ENCODE data around the gene CYB5D1. TPM values are rescaled to one million over a fixed set of nuclear protein-coding genes. Genes with fewer than 3 reads are reported as not detected.
A peak's percentile ranks its signal among the peaks of the same experiment; 100 is the strongest.

The CYB5D1 gene
- total RNA-seq, 1 experiment from 2014 or later, result 4.6 TPM

DNA sequence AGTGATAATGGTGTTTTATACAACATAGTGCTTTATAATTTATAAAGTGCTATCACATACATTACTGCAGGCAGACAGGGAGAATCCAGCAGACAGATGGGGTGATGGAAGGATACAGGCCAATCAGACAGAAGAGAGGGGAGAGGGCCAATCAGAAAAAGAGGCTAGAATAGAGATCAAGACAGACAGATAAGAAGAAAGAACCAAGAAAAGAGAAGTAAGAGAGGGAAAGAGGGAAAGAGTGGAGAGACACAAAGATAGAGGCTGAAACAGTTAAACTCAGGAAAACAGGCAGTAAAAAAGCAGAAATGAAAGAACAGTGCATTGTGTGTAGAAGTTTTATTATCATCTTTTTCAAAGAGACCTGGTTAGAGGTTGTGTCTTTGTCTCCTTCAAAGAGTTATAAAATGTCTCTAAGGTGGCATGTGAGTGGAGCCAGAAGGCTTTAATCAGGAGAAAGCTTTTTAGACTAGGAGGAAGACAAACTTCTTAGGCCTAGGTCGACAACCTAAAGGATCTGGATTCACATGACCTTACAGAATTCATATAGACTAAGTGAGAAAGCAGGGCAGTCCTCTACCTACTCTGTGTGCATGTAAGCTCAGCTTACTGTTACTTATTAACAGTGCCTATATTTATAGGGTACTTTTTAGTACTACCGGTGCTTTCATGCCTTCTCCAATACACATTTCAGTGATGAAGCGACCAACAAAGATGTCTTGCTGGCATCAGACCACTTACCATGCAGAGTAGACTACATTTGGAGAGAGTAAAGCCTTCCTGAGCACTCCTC is 22.5 kb downstream of the CYB5D1 start:
- in situ Hi-C loops (cut with HindIII; ENCODE audit: low pct_unique_long_range_greater_than_20kb, low sequenced_read_pairs), result no loop called here
- DNase-seq (ENCODE audit: low read depth), result no peak

DNA sequence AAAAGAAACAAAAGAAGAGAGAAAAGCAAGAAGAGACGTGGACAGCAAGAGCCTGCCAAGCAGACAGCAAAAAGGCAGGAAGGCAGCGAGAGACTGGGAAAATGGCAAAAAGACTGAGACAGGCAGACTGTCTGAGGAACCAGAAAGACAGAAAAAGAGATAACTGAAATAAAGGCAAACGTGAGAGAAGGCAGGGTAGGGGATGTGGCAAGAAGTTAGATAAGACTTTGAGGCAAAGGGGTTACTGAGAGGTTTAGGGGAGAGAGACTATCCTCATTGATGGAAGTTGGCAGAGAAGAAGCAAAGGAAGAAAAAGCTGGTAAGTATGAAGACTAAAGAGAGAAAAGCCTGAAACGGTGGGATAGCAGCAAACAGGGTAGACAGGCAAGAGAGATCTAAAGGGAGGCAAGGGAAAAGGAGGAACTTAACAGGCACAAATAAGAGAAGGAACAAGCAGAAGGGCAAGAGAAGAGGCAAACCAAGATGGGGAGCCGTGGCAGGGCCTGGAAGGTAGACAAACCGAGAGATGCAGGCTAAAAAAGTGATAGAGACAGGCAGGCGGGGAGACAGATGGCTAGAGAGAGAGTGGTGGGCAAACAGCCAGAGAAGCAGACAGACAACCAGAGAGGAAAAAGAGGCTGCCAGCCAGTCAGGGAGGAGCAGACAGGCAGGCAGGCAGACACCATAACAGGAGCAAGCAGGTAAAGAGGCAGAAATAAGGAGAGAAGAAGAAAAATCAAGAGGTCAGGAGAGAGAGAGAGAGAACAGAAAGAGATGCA is 23.7 kb downstream of the CYB5D1 start:
- DNase-seq (ENCODE audit: low read depth), result no peak

DNA sequence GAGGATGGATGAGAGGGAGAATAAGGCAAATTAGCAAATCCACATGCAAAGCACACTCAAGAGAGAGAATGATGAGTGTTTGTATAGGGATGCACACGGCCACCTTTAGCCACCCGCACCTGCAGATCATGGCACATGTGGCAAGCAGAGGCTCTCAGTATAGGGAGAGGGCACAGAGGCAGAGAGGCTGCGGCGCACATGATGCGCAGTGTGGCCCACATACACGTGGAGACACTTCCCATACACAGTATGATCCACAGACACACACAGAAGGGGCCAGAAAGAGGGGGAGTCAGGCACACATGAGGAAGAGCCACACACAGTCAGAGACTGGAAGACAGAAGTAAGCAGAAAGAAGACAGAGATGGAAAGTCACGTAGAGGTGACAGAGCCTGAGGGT is 24.3 kb downstream of the CYB5D1 start:
- in situ Hi-C loops (cut with HindIII; ENCODE audit: low pct_unique_long_range_greater_than_20kb, low sequenced_read_pairs), result no loop called here
- no peak for DNase-seq (ENCODE audit: low read depth)

More for the DNA sequence above, 23.7 kb downstream of the CYB5D1 start:
- in situ Hi-C loops (cut with HindIII; ENCODE audit: low pct_unique_long_range_greater_than_20kb, low sequenced_read_pairs), result no loop called here

DNA sequence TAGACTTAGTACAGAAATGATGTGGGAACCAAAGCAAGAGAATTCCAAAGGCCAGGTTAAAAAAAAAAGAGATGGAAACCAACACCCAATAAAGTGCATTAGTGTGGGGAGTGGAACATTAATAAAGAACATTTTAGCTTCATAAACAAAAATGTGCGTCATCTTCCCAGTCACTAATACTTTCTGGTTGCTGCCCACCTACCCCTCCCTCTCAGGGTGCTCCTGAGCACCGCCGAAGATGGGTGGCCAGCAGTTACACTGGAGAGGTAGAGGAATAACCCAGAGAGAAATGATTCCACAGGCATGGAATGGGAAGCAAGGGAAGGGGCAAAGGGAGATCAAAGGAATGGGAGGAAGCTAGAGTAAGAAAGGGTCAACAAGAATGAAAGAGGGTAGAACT is 24.8 kb downstream of the CYB5D1 start:
- in situ Hi-C loops (cut with HindIII; ENCODE audit: low pct_unique_long_range_greater_than_20kb, low sequenced_read_pairs), result no loop called here
- no peak for DNase-seq (ENCODE audit: low read depth)

DNA sequence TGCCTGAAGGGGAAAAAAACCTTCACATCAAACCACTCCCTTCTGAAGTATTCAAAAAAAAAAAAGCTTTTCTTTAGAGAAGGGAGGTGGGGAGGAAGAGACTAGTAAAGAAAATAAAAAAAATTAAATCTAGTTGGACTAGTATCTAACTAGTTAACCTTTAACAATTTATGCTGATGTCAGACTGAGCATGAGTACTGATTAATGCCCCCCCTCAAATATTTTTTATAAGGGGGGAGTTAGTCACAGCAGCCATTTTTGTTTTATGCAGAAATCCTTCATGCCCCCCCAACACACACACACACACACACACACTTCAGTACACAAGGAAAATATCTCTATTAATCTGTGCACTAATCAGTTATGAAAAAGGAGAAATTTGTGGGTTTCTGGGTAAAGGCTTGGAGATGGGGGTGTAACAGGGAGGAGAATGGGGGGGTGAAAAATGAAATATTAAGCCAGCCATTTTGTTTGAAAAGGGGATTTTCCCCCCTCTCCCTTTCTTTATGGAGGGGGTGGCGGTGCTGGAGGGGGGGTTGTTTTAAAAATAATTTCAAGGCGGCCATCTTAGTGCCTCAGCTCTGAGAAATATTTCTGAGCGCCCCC is 26.1 kb downstream of the CYB5D1 start:
- DNase-seq (ENCODE audit: low read depth), result peak; percentile 67

DNA sequence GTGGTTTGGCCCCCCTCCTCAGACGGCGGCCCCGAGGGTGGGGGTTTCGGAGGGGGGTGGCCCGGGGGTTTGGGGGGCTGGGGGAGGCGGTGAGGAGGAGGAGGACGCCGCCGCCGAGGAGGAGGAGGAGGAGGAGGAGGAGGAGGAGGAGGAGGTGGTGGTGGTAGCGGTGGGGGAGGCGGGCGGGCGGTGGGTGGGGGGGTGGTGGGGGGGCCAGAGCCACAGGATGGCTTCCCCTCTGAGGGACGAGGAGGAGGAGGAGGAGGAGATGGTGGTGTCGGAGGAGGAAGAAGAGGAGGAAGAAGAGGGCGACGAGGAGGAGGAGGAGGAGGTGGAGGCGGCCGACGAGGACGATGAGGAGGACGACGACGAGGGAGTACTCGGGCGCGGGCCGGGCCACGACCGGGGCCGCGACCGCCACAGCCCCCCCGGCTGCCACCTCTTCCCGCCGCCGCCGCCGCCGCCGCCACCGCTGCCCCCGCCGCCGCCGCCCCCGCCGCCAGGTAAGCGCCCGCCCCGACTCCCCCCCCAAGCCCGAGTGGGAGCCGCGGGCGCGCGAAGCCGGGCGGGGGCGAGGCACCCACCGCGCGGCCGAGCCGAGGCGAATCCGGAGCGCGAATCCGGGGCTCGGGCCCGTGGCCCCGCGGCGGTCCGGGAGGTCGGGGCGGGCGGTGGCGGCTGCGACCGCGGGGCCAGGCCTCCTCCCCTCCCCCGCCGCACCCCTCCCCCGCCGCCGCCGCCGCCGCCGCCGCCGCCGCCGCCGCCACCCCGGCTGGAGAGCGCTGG is 27.0 kb downstream of the CYB5D1 start:
- DNase-seq (ENCODE audit: low read depth), result no peak
- in situ Hi-C loops (cut with HindIII; ENCODE audit: low pct_unique_long_range_greater_than_20kb, low sequenced_read_pairs), result no loop called here

More for the DNA sequence above, 26.1 kb downstream of the CYB5D1 start:
- in situ Hi-C loops (cut with HindIII; ENCODE audit: low pct_unique_long_range_greater_than_20kb, low sequenced_read_pairs), result no loop called here

DNA sequence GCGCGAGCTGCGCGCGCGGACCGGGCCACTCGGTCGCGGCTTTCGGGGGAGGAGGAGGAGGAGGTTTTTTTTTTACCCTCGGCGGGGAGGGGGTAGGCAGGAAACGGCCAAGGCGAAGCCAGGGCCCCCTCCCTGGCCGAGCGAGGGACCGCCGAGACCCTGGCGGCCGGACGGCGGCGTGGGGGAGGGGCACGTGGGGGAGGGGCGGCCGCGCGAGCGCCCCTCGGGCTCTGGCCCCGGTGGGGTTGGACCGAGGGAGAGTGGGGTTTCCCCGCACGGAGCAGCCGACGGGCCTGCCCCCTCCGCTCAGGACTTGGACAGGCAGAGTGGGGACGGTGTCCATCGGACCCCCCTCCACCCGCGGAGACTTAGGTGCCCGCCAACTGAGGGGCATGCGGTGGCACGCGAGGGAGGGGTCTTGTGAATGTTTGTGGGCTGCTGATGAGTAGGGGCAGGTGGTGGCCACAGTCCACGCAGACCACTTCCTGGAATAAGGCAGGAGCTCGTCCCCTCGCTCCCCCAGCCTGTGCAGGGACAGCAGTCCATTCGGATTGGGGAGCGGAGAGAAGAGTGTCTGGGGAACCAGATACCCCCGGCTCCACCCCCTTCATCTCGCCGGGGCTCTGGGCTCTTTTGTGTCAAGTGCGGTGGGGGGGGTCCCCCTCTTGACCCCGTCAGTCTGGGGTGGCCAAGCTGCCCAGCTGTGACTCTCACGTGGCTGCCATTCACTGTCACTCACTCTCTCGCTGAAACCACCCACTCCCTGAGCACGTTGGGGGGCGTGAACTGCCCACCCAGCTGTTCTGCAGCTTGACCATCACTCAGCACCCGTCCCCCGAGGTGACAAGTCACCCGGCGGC is 27.8 kb downstream of the CYB5D1 start:
- in situ Hi-C loops (cut with HindIII; ENCODE audit: low pct_unique_long_range_greater_than_20kb, low sequenced_read_pairs), result no loop called here
- DNase-seq (ENCODE audit: low read depth), result peak; percentile 70

DNA sequence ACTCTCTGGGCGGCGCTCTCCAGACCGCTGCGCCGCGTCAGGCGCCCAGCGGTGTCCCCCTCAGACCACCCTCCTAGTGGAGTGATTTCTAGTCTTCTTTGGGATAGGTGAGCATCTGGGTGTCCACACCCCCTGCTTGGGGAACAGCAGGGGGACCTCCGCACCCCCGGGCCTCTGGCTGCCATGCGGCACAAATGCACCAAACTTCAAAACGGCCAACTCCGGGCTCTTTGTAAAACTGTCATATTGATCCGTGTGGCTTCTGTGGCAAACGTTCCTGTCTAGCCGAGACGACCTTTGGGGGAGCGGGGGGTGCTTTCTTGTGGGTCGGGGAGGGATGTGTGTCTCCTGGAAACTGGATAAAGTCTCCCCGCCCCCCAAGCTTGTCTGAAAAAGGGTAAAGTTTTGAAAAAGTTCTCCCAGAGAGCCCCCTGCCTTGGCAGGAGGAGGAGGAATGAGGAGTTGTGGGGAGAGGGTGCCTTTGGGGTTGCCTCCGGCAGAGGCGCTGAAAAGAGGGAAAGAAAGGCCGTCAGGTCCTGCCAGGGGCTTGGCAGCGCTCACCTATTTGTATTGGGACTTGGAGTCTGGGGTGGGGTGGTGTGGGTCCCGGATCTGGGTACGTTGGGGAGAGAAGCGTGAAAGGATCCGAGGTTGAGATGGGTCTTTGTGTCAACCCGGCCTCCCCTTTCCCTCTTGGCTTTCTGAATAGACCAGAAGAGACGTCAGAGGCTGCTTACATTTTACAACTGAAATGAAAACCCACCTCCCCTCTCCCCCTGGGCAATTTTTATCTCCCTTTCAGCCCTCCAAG is 28.6 kb downstream of the CYB5D1 start:
- DNase-seq (ENCODE audit: low read depth), result peak; percentile 18
- in situ Hi-C loops (cut with HindIII; ENCODE audit: low pct_unique_long_range_greater_than_20kb, low sequenced_read_pairs), result no loop called here

DNA sequence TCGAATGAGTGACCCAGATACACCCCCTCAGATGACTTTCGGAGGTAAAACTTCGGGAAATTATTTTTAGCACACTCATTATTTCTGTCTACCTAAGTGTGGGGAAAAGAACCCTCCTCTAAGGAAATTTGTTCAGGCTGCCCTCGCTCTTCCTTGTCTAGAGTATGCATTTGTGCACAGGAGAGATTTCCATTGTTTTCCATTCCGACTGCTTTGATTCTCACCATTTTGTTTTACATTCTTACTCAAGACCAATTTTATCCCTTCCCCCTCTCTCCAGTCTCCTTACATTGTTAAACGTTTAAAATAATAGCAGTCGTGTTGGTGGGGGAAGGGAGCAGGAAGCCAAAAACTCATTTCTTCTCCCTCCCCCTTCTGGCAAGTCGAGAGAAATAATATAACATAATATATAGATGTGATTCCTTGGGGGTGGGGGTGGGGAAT is 29.3 kb downstream of the CYB5D1 start:
- in situ Hi-C loops (cut with HindIII; ENCODE audit: low pct_unique_long_range_greater_than_20kb, low sequenced_read_pairs), result no loop called here
- no peak for DNase-seq (ENCODE audit: low read depth)

DNA sequence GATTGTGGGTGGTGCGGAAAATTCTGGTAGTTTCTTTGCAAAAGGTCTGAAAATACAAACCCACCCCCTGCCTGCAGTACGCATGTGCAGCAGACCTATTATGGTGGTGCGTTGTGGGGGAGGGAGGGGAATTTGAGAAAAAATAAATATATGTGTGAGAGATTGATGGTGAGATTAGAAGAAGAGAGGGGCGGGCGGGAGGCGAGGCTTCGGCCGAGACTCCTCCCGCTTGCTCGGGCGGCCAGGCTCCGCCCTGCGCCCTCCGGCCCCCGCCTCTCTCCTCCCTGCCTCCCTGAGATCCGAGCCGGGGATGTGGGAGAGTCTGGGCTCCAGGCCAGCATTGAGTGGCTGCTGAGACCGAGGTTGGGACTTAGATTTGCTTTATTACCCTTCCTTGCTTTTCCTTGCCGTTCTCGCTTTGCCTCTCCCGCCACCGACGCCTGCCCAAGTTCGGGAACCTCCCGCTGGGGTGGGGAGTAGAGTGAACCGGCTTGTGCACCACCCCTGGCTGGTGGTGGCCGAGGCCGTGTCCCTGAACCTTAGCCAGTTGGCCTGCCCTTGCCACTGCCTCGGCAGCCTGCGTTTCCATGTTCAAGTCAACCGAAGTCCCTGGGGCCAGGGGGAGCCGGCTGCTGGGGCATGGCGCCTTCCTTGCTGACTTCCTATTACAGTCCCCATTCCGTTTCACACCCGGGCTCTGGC is 29.8 kb downstream of the CYB5D1 start:
- peak; percentile 97 for DNase-seq (ENCODE audit: low read depth)
- in situ Hi-C loops (cut with HindIII; ENCODE audit: low pct_unique_long_range_greater_than_20kb, low sequenced_read_pairs), result no loop called here

DNA sequence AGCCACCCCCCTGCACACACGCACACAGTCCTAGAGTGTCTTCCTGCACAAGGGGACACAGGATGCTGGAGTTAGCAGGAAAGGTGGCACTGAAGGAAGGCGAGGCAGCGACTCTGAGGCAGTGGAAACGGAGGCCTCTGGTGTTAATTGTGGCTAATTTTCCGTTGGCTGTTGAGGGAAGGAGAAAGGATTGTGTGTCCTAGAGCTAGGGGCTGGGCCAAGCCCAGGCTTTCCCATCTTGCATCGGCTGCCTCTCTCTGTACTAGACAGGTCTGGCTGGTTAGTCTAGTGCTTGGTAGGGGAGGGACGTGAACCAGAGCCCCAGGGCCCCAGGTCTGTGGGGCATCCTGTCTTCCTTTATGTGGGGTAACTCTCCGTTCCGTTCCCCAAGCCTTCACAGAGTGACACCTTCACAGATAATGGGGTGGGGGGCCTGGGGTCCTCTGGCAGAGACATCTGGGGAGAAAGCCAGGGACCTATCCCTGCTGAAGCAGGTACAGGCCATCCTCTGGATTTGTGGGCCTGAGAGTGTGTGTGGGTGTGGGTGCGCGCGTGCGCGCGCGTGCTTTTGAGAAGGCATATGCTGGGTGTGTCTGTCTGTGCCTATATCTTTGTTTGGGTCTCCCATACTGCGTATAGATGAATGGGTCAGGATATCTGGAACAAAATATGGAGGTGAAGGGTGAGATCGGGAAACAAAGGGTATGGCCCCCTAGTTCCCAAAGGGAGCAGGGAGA is 30.5 kb downstream of the CYB5D1 start, which contains the start of gene CHD3:
CHD3 (plus strand) TSS at position 606 of the 737 bp plus-strand sequence. CDS start 212 bp downstream, outside the sequence.
- no peak for DNase-seq (ENCODE audit: low read depth)
- in situ Hi-C loops (cut with HindIII; ENCODE audit: low pct_unique_long_range_greater_than_20kb, low sequenced_read_pairs), result no loop called here

DNA sequence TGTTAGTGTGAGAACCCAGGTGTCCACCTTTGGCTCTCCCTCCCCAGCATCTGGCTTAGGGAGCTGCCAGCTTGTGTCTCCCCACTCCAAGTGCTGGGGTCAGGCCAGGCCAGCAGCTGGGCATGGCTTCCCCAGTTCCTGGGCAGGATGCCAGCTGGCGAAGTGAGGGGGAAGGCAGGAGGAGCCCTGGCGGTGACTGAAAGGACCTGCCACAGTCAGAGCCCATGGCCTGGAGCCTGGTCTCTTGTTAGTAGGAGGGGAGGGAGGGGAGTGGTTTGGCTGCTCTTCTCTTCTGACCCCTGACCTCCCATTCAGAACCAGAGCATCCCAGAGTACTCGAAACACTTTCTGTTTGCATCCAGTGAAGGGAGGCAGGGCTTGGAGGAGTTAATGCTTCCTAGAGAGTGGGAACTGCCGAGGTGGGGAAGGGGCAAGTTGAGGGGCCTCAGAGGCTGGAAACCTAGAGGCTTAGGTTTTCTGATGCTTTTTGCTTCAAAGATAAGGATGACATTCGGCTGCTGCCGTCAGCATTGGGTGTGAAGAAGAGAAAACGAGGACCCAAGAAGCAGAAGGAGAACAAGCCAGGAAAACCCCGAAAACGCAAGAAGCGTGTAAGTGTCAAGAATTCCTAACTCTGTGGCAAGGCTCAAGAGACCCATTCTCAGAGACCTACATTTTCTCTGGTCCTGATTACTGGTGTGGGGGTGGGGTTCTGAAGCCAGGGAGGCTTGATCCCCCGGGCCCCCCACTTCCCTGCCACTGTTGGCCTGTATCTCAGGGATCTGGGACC is 31.6 kb downstream of the CYB5D1 start:
- in situ Hi-C loops (cut with HindIII; ENCODE audit: low pct_unique_long_range_greater_than_20kb, low sequenced_read_pairs), result no loop called here
- peak; percentile 80 for DNase-seq (ENCODE audit: low read depth)

DNA sequence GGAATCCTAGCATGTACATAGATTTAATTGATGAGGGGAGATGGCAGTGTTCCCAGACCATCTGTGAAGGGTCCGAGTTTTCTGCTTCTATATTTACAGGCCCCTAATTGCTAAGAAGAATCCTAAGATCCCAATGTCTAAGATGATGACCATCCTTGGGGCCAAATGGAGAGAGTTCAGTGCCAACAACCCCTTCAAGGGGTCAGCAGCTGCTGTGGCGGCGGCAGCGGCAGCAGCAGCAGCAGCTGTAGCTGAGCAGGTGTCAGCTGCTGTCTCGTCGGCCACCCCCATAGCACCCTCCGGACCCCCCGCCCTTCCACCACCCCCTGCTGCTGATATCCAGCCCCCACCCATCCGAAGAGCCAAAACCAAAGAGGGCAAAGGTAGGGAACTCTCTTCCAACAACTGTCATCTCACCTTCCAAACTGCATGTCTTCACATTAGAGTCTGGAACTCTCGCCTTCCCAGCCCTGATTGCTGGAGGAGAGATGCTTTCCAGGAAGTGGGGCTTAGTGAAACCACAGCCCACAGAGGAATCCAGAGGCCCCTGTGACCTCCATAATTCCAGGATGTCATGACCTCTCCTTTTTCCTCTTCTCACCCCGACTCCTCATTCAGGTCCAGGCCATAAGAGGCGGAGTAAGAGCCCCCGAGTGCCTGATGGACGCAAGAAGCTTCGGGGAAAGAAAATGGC is 35.5 kb downstream of the CYB5D1 start:
- no peak for DNase-seq (ENCODE audit: low read depth)
- in situ Hi-C loops (cut with HindIII; ENCODE audit: low pct_unique_long_range_greater_than_20kb, low sequenced_read_pairs), result no loop called here

DNA sequence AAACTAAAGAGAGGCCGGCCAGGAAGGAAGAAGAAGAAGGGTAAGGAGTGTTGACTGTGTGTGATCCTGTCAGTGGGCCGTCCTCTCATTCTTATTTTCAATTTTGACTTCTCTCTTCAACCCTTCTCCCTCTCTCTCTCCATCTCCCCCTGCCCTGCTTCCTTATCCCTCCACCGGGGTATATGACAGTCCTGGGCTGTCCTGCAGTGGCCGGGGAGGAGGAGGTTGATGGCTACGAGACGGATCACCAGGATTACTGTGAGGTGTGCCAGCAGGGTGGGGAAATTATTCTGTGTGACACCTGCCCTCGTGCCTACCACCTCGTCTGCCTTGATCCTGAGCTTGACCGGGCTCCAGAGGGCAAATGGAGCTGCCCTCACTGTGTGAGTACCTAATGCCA is 36.4 kb downstream of the CYB5D1 start:
- in situ Hi-C loops (cut with HindIII; ENCODE audit: low pct_unique_long_range_greater_than_20kb, low sequenced_read_pairs), result no loop called here
- DNase-seq (ENCODE audit: low read depth), result no peak

All from Caki2 (cell line).